Measurements from ENCODE around the gene NR2C1. TPM values are rescaled to one million over a fixed set of nuclear protein-coding genes. Genes with fewer than 3 reads are reported as not detected.
"Not testable (repeated sequence)": the region's sequence is repeated elsewhere in the genome, so short reads cannot be mapped to it uniquely, and the experiment has no call there.

NR2C1 gene
- total and polyA plus RNA-seq, 8 donors: 8.5 to 54.5 (median 14.6) TPM

- H3K27ac ChIP-seq: no peak overlapping the region
- FAIRE-seq: no peak
- no peaks in the 10 kb centered on the region for H3K9me3 ChIP-seq
- peaks cover 9 to 13% (median 13%) of the 10 kb centered on the region in 3 donors for H3K4me1 ChIP-seq
- DNase-seq: no peak
- intact Hi-C loops (cut with DNase I): no loop called here
- no peak for TF ChIP-seq CTCF (IDR thresholded peaks at IDR 0.05)
- H3K27me3 ChIP-seq: no peaks in the 10 kb centered on the region
- ATAC-seq: no peak
- peaks cover 0 to 7% (median 0%) of the 10 kb centered on the region in 3 donors for H3K36me3 ChIP-seq
- H3K4me3 ChIP-seq: no peak overlapping the region
- whole genome bisulfite sequencing, 2 donors: 97 to 100% methylated on average over 4 of the region's 4 CpGs
Observed at GRCh38 chr12:95099270-95099790, 25.9 kb upstream of the NR2C1 start.

- peak; percentile 96 to 97 (median 96) for ATAC-seq
- Histone ChIP-seq H3K4me3 (no peak overlapping the region), H3K27ac (peak overlapping the region in 2 of 4 donors; percentile 25 to 29), H3K27me3 (no peaks in the 10 kb centered on the region), H3K36me3 (peaks cover 0 to 9% (median 0%) of the 10 kb centered on the region in 3 donors), H3K4me1 (peaks cover 9 to 13% (median 13%) of the 10 kb centered on the region in 3 donors), H3K9me3 (no peaks in the 10 kb centered on the region)
- peak in 3 of 6 donors; percentile 52 to 54 (median 52) for DNase-seq
- intact Hi-C loops (cut with DNase I): no loop called here
- no peak for FAIRE-seq
- WGBS, 2 donors: 6 to 14% methylated on average over 3 of the region's 3 CpGs
- TF ChIP-seq CTCF (IDR thresholded peaks at IDR 0.05): no peak
Observed at GRCh38 chr12:95096852-95097251, 23.4 kb upstream of the NR2C1 start.

DNA sequence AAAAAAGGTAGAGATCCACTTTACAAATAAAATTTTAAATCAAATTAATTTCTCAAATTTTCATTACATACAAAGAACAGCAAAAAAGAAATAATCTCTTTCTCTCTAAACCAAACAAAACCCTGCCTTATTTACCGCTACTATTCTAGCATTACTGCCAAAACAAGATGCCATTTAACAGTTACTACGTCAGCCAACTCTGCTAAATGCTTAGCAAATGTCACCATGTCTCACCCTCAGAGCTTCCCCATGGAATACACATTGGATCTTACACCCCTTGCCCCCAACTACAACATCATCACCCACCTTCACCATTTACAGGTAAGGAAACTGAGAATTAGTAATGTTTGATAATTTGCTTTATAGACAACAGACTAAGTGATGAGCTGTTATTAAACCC lies 23.0 kb upstream of the NR2C1 start:
- ATAC-seq (peak in 1 of 4 donors; percentile 6), FAIRE-seq (no peak), DNase-seq (no peak)
- peak overlapping the region in 2 of 4 donors; percentile 25 to 29 for H3K27ac ChIP-seq
- no peak for TF ChIP-seq CTCF (IDR thresholded peaks at IDR 0.05)
- no peaks in the 10 kb centered on the region for H3K27me3 ChIP-seq
- intact Hi-C loops (cut with DNase I): no loop called here
- peaks cover 0 to 11% (median 0%) of the 10 kb centered on the region in 3 donors for H3K36me3 ChIP-seq
- no peaks in the 10 kb centered on the region for H3K9me3 ChIP-seq
- WGBS, 2 donors: 30 to 39% methylated on average over 2 of the region's 2 CpGs
- H3K4me1 ChIP-seq: peaks cover 9 to 13% (median 13%) of the 10 kb centered on the region in 3 donors
- no peak overlapping the region for H3K4me3 ChIP-seq

GRCh38 chr12:95095866-95096265 lies 22.4 kb upstream of the NR2C1 start:
- H3K27me3 ChIP-seq; ATAC-seq; DNase-seq; FAIRE-seq; H3K9me3 ChIP-seq; H3K27ac ChIP-seq; H3K4me3 ChIP-seq; intact Hi-C loops (cut with DNase I): not testable (repeated sequence)
- Histone ChIP-seq H3K4me1 (peaks cover 9 to 13% (median 13%) of the 10 kb centered on the region in 3 donors), H3K36me3 (peaks cover 0 to 11% (median 0%) of the 10 kb centered on the region in 3 donors)
- 90 to 98% methylated on average over 2 of the region's 2 CpGs for WGBS, 2 donors

DNA sequence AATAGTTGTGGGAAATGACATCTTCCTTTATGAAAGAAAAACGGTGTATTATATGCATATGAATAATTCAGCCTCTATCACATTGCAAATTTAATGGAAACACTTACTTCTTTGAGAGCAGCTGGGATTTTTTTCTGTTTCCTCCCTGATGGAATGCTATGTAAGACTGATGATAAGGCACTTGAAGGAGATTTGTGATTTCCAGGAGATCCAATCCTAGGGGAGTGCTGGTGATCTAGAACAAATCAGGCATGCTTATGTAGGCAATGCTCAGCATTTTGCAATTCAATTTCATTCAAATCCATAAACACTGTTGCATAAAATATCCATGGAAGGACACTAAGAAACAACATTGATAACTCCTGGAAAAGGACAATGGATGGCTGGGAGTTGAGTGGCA lies 16.0 kb upstream of the NR2C1 start:
- no peak for FAIRE-seq

More for the DNA sequence above, 16.0 kb upstream of the NR2C1 start:
- no peaks in the 10 kb centered on the region for H3K27me3 ChIP-seq
- TF ChIP-seq CTCF (IDR thresholded peaks at IDR 0.05): no peak
- ATAC-seq: no peak
- peaks cover 0 to 11% (median 0%) of the 10 kb centered on the region in 3 donors for H3K36me3 ChIP-seq
- no peak overlapping the region for H3K4me3 ChIP-seq
- 82 to 85% methylated on average over 1 of the region's 1 CpG for WGBS, 2 donors
- intact Hi-C loops (cut with DNase I): no loop called here
- H3K4me1 ChIP-seq: peaks cover 0 to 3% (median under 1%) of the 10 kb centered on the region in 3 donors
- no peak overlapping the region for H3K27ac ChIP-seq
- no peak for DNase-seq
- no peaks in the 10 kb centered on the region for H3K9me3 ChIP-seq

Measured in pancreas (tissue), 10 donors.